Esophagus squamous epithelium (tissue), 5 donors: ENCODE data around the gene SYTL5. TPM values are rescaled to one million over a fixed set of nuclear protein-coding genes. Genes with fewer than 3 reads are reported as not detected.

Experiments
- DNase-seq: peaks from one replicate; lab custom pipeline; 2025; lab: John Stamatoyannopoulos, UW
- H3K27ac ChIP-seq, 4 donors: fragments of 200-600 bp; sonication (generic); one replicate each; pipeline ENCODE4 v1.5.1; 2016 to 2019; ENCODE audit warnings: mild to moderate bottlenecking in 1 of 4
- H3K27me3 ChIP-seq, 4 donors: fragments of 200-600 bp; sonication (generic); 1 replicate in 3 of 4; 2 replicates in 1 of 4; pipeline versions ENCODE4 v1.5.1 to v1.6.0; 2017 to 2021; ENCODE audit warnings: antibody characterized with exemption in 1 of 4
- H3K36me3 ChIP-seq, 3 donors: fragments of 200-600 bp; sonication (generic); one replicate each; pipeline ENCODE4 v1.5.1; 2016 to 2019
- H3K4me1 ChIP-seq, 3 donors: fragments of 200-600 bp; sonication (generic); one replicate each; pipeline ENCODE4 v1.5.1; 2017 to 2019
- H3K4me3 ChIP-seq, 4 donors: fragments of 200-600 bp; sonication (generic); 1 replicate in 3 of 4; 2 replicates in 1 of 4; pipeline ENCODE4 v1.5.1; 2016 to 2019; ENCODE audit warnings: mild to moderate bottlenecking in 2 of 4, moderate library complexity in 1 of 4
- H3K9me3 ChIP-seq, 3 donors: fragments of 200-600 bp; sonication (generic); one replicate each; pipeline ENCODE4 v1.5.1; 2016 to 2019
- CTCF ChIP-seq, 6 experiments: fragments of 450-650 bp in 4 of 6; fragments of 200-600 bp in 2 of 6; sonication (generic) in 2 of 6; IDR thresholded peaks; one replicate each; pipeline ENCODE4 v1.5.1; 2016 to 2019; ENCODE audit warnings: antibody characterized with exemption in 6 of 6, mild to moderate bottlenecking in 4 of 6, moderate library complexity in 4 of 6
- POLR2A ChIP-seq, 4 donors: fragments of 450-650 bp; IDR thresholded peaks; one replicate each; pipeline ENCODE4 v1.6.1; 2017; ENCODE audit warnings: antibody characterized with exemption in 4 of 4, mild to moderate bottlenecking in 4 of 4, moderate library complexity in 3 of 4
- WGBS, 2 donors: methylation state at CpG; one replicate each; pipeline ENCODE4 v1.1.5; 2018; 5-methylcytosine and 5-hydroxymethylcytosine counted together
- intact Hi-C: fragments of 100-400 bp; cut with DNase I; formaldehyde crosslinking; loops from one replicate; pipeline ENCODE4 v1.15.0; 2022
- small RNA-seq, 4 donors: library from RNA; depleted of rRNA; stranded (forward); fragments of <200 nt; gene quantifications; one replicate each; pipeline ENCODE3, GENCODE V24; 2016
- total RNA-seq, 4 donors: library from RNA; depleted of rRNA; stranded (reverse); fragments of >200 nt; gene quantifications; one replicate each; pipeline ENCODE4 v1.1.0, GENCODE V29; 2016
- donor health status: DM: yes; HTN: yes; CAD: no.

The SYTL5 gene
- total RNA-seq, 4 donors from 2014 or later = 0.76 to 8.9 (median 4.8) TPM

- no peak overlapping the region for H3K27ac ChIP-seq
- intact Hi-C loops = loop anchor here (5.0 kb wide), 1 partner anchor 243 kb away; no protein-coding TSS in a partner anchor
These were observed 164.2 kb downstream of the SYTL5 start for GRCh38 chrX:38170556-38170955.

GRCh38 chrX:38172596-38172995 lies 166.2 kb downstream of the SYTL5 start:
- 44 to 100% methylated on average over 1 to 3 of the region's 3 CpGs for WGBS, 2 donors
- Histone ChIP-seq H3K27me3 (no peaks in the 10 kb centered on the region), H3K36me3 (no peaks in the 10 kb centered on the region), H3K4me3 (no peak overlapping the region), H3K27ac (no peak overlapping the region), H3K4me1 (no peaks in the 10 kb centered on the region), H3K9me3 (no peaks in the 10 kb centered on the region)
- intact Hi-C loops = loop anchor here (5.0 kb wide), 1 partner anchor 245 kb away; no protein-coding TSS in a partner anchor
- no peak for TF ChIP-seq POLR2A (IDR thresholded peaks at IDR 0.05)
- no peak for TF ChIP-seq CTCF (IDR thresholded peaks at IDR 0.05)
- DNase-seq = no peak

More at GRCh38 chrX:38170556-38170955, 164.2 kb downstream of the SYTL5 start:
- no peaks in the 10 kb centered on the region for H3K9me3 ChIP-seq
- 71 to 100% methylated on average over 1 of the region's 1 CpG for WGBS, 2 donors
- DNase-seq = no peak
- H3K27me3 ChIP-seq = no peaks in the 10 kb centered on the region
- TF ChIP-seq CTCF (IDR thresholded peaks at IDR 0.05) (no peak), POLR2A (IDR thresholded peaks at IDR 0.05) (no peak)
- H3K4me1 ChIP-seq = no peaks in the 10 kb centered on the region
- H3K36me3 ChIP-seq = no peaks in the 10 kb centered on the region
- H3K4me3 ChIP-seq = no peak overlapping the region

- no peak for TF ChIP-seq POLR2A (IDR thresholded peaks at IDR 0.05)
- peak in 5 of 6 experiments; percentile 10 to 57 (median 17) for TF ChIP-seq CTCF (IDR thresholded peaks at IDR 0.05)
- H3K36me3 ChIP-seq = no peaks in the 10 kb centered on the region
- intact Hi-C loops = no loop called here
- peaks cover 0 to 3% (median 0%) of the 10 kb centered on the region in 4 donors for H3K27me3 ChIP-seq
- H3K27ac ChIP-seq = no peak overlapping the region
- H3K4me3 ChIP-seq = no peak overlapping the region
- no peak for DNase-seq
- H3K4me1 ChIP-seq = no peaks in the 10 kb centered on the region
- no peaks in the 10 kb centered on the region for H3K9me3 ChIP-seq
- 10 to 43% methylated on average over 1 to 3 of the region's 3 CpGs for WGBS, 2 donors
These were observed 168.8 kb downstream of the SYTL5 start for GRCh38 chrX:38175139-38175538.

- intact Hi-C loops = no loop called here
These were observed 172.0 kb downstream of the SYTL5 start for GRCh38 chrX:38178396-38178795.

More at GRCh38 chrX:38178396-38178795, 172.0 kb downstream of the SYTL5 start:
- TF ChIP-seq POLR2A (IDR thresholded peaks at IDR 0.05) (no peak), CTCF (IDR thresholded peaks at IDR 0.05) (no peak)
- WGBS, 2 donors = 40 to 51% methylated on average over 1 to 2 of the region's 2 CpGs
- no peaks in the 10 kb centered on the region for H3K36me3 ChIP-seq
- H3K4me1 ChIP-seq = no peaks in the 10 kb centered on the region
- DNase-seq = no peak
- no peak overlapping the region for H3K27ac ChIP-seq
- no peak overlapping the region for H3K4me3 ChIP-seq
- H3K9me3 ChIP-seq = no peaks in the 10 kb centered on the region
- H3K27me3 ChIP-seq = peaks cover 0 to 3% (median 0%) of the 10 kb centered on the region in 4 donors

Small RNA genes lying within 50 kb of the gene (small RNA-seq; reads per million reads assigned to genes)
- gene MIR548AJ2 = 0 reads per million in 4 donors

Other genes with a start within 250 kb of the SYTL5 start
- gene CYBB, start 226.5 kb upstream of the SYTL5 start, total RNA-seq = 10 to 100 TPM in 2 of 4 donors, 1 to 10 TPM in 2; 1.1 to 22.1 (median 8.2) TPM
- 10 to 100 TPM; 52.2 to 68.9 (median 60.0) TPM for gene DYNLT3, start 159.0 kb upstream of the SYTL5 start, total RNA-seq
- 10 to 100 TPM in 2 of 4 donors, 1 to 10 TPM in 1, under 1 TPM in 1; 0.99 to 88.1 (median 16.0) TPM for gene SRPX, start 214.3 kb downstream of the SYTL5 start, total RNA-seq